ENCODE data around the gene SNRPF.
A peak's percentile ranks its signal among the peaks of the same experiment; 100 is the strongest.
"Not testable (repeated sequence)": the region's sequence is repeated elsewhere in the genome, so short reads cannot be mapped to it uniquely, and the experiment has no call there.

The SNRPF gene

GRCh38 chr12:95858451-95859343, at the start of gene SNRPF:
TSS of gene SNRPF (plus strand) at chr12:95858952. CDS start at chr12:95859074, 122 bp downstream.
- peak within 1 kb of the TSS; percentile 64 for H3K27ac ChIP-seq
- H3K9ac ChIP-seq = peak within 1 kb of the TSS; percentile 0
- H3K27me3 ChIP-seq (ENCODE audit: control insufficient read depth, insufficient read depth, low read length) = no peaks in the 10 kb centered on the region
- no peaks in the 10 kb centered on the region for H3K36me3 ChIP-seq (ENCODE audit: control insufficient read depth, insufficient read depth, low read length)
- H3K79me2 ChIP-seq = peaks cover 16% of the 10 kb centered on the region
- peak within 1 kb of the TSS; percentile 69 for H3K4me2 ChIP-seq (ENCODE audit: low read length)
- no peaks in the 10 kb centered on the region for H3K9me3 ChIP-seq (ENCODE audit: control insufficient read depth, low read length)
- peak within 1 kb of the TSS; percentile 97 for H2AFZ ChIP-seq
- peaks cover 6% of the 10 kb centered on the region for H3K4me1 ChIP-seq
- TF ChIP-seq, protein P1, sequence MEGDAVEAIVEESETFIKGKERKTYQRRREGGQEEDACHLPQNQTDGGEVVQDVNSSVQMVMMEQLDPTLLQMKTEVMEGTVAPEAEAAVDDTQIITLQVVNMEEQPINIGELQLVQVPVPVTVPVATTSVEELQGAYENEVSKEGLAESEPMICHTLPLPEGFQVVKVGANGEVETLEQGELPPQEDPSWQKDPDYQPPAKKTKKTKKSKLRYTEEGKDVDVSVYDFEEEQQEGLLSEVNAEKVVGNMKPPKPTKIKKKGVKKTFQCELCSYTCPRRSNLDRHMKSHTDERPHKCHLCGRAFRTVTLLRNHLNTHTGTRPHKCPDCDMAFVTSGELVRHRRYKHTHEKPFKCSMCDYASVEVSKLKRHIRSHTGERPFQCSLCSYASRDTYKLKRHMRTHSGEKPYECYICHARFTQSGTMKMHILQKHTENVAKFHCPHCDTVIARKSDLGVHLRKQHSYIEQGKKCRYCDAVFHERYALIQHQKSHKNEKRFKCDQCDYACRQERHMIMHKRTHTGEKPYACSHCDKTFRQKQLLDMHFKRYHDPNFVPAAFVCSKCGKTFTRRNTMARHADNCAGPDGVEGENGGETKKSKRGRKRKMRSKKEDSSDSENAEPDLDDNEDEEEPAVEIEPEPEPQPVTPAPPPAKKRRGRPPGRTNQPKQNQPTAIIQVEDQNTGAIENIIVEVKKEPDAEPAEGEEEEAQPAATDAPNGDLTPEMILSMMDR (IDR thresholded peaks at IDR 0.05) = no peak
- peak within 1 kb of the TSS; percentile 86 for H3K4me3 ChIP-seq (ENCODE audit: low read depth, low read length)

DNA sequence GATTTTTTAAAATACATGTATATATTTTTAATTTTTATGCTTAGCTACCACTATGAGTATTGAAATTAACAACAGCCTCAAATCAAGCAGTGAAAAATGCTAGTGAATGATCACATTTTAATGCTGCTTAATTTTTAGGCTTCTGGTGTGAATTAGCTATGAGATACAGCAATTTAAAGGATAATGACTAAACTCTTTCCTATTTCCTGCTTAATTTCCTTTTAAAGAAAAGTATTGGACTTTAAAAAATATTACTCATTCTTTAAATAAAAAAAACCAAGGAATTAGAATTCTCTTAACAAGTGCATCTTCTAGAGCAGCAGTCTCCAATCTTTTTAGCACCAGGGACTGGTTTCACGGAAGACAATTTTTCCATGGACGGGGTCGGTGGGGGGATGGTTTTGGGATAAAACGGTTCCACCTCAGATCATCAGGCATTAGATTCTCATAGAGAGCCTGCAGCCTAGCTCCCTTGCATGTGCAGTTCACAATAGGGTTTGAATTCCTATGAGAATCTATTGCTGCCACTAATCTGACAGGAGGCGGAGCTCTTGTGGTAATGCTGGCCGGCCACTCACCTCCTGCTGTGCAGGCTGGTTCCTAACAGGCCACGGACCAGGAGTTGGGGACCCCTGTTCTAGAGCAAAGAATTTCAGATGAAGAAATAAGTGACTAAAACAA, 49.6 kb upstream of the SNRPF start:
- Histone ChIP-seq H3K4me3 (ENCODE audit: low read depth, low read length) (no peak overlapping the region), H3K9me3 (ENCODE audit: control insufficient read depth, low read length) (no peaks in the 10 kb centered on the region), H3K27ac (no peak overlapping the region), H3K79me2 (no peaks in the 10 kb centered on the region), H3K9ac (no peak overlapping the region), H3K4me1 (no peaks in the 10 kb centered on the region), H2AFZ (no peak overlapping the region), H3K36me3 (ENCODE audit: control insufficient read depth, insufficient read depth, low read length) (no peaks in the 10 kb centered on the region), H3K4me2 (ENCODE audit: low read length) (no peak overlapping the region), H3K27me3 (ENCODE audit: control insufficient read depth, insufficient read depth, low read length) (no peaks in the 10 kb centered on the region)
- TF ChIP-seq, protein P1 (IDR thresholded peaks at IDR 0.05) = no peak

GRCh38 chr12:95810411-95810810, 48.3 kb upstream of the SNRPF start:
- H3K36me3 ChIP-seq (ENCODE audit: control insufficient read depth, insufficient read depth, low read length) = no peaks in the 10 kb centered on the region
- H2AFZ ChIP-seq = no peak overlapping the region
- no peak overlapping the region for H3K27ac ChIP-seq
- no peaks in the 10 kb centered on the region for H3K4me1 ChIP-seq
- no peaks in the 10 kb centered on the region for H3K27me3 ChIP-seq (ENCODE audit: control insufficient read depth, insufficient read depth, low read length)
- H3K4me3 ChIP-seq (ENCODE audit: low read depth, low read length) = no peak overlapping the region
- H3K9me3 ChIP-seq (ENCODE audit: control insufficient read depth, low read length) = no peaks in the 10 kb centered on the region
- no peaks in the 10 kb centered on the region for H3K79me2 ChIP-seq
- no peak overlapping the region for H3K9ac ChIP-seq
- no peak overlapping the region for H3K4me2 ChIP-seq (ENCODE audit: low read length)
- TF ChIP-seq, protein P1 (IDR thresholded peaks at IDR 0.05) = no peak

- not testable (repeated sequence) for H3K27me3 ChIP-seq (ENCODE audit: control insufficient read depth, insufficient read depth, low read length); H2AFZ ChIP-seq; H3K4me1 ChIP-seq; H3K4me2 ChIP-seq (ENCODE audit: low read length); H3K9ac ChIP-seq; H3K79me2 ChIP-seq; H3K9me3 ChIP-seq (ENCODE audit: control insufficient read depth, low read length); H3K36me3 ChIP-seq (ENCODE audit: control insufficient read depth, insufficient read depth, low read length); H3K27ac ChIP-seq; H3K4me3 ChIP-seq (ENCODE audit: low read depth, low read length)
Observed at GRCh38 chr12:95812155-95812554, 46.6 kb upstream of the SNRPF start.

- no peak overlapping the region for H2AFZ ChIP-seq
- no peak overlapping the region for H3K27ac ChIP-seq
- H3K36me3 ChIP-seq (ENCODE audit: control insufficient read depth, insufficient read depth, low read length) = no peaks in the 10 kb centered on the region
- TF ChIP-seq, protein P1 (IDR thresholded peaks at IDR 0.05) = peak; percentile 69
- no peaks in the 10 kb centered on the region for H3K79me2 ChIP-seq
- H3K4me3 ChIP-seq (ENCODE audit: low read depth, low read length) = no peak overlapping the region
- H3K9me3 ChIP-seq (ENCODE audit: control insufficient read depth, low read length) = no peaks in the 10 kb centered on the region
- no peak overlapping the region for H3K9ac ChIP-seq
- no peak overlapping the region for H3K4me2 ChIP-seq (ENCODE audit: low read length)
- no peaks in the 10 kb centered on the region for H3K27me3 ChIP-seq (ENCODE audit: control insufficient read depth, insufficient read depth, low read length)
- no peaks in the 10 kb centered on the region for H3K4me1 ChIP-seq
Observed at GRCh38 chr12:95815632-95816212, 43.0 kb upstream of the SNRPF start.

All from parathyroid adenoma (tissue), 2 donors.